Fibroblast of mammary gland (primary cell): ENCODE data around the gene TUBA4B.

Experiments used
- DNase-seq: peaks from one replicate; pipeline ENCODE4 v3.0.0-alpha.2; 2010; ENCODE audit warnings: low read depth
- H3K4me3 ChIP-seq: 2 replicates; pipeline ENCODE4 v1.5.1; 2011; ENCODE audit warnings: low read depth, mild to moderate bottlenecking, low read length, moderate library complexity; ENCODE audit not compliant: control insufficient read depth
- CTCF ChIP-seq: conservative IDR thresholded peaks from 2 replicates; pipeline ENCODE4 v1.5.1; 2011; ENCODE audit warnings: low read depth, low read length, inconsistent platforms; ENCODE audit not compliant: control insufficient read depth, insufficient read depth

TUBA4B gene

GRCh38 chr2:219247678-219248642 lies 5.1 kb upstream of the TUBA4B start:
- TF ChIP-seq CTCF, result no peak
- DNase-seq, result no peak
- H3K4me3 ChIP-seq, result no peak overlapping the region

- no peak for TF ChIP-seq CTCF
- H3K4me3 ChIP-seq, result no peak overlapping the region
- no peak for DNase-seq
These were observed 4.2 kb upstream of the TUBA4B start for GRCh38 chr2:219248845-219249202.

GRCh38 chr2:219249203-219249980 lies 3.7 kb upstream of the TUBA4B start:
- H3K4me3 ChIP-seq, result no peak overlapping the region
- peak; percentile 83 for DNase-seq
- no peak for TF ChIP-seq CTCF

GRCh38 chr2:219250049-219250781 lies 2.8 kb upstream of the TUBA4B start:
- DNase-seq, result no peak
- TF ChIP-seq CTCF, result no peak
- H3K4me3 ChIP-seq, result no peak overlapping the region

- DNase-seq, result no peak
- H3K4me3 ChIP-seq, result no peak overlapping the region
- TF ChIP-seq CTCF, result no peak
These were observed 1.4 kb upstream of the TUBA4B start for GRCh38 chr2:219251656-219252055.

- H3K4me3 ChIP-seq, result no peak overlapping the region
- no peak for TF ChIP-seq CTCF
- DNase-seq, result no peak
These were observed 959 bp upstream of the TUBA4B start for GRCh38 chr2:219252084-219252483.
